Measurements from ENCODE around the gene HACL1.
"Not testable (repeated sequence)": the region's sequence is repeated elsewhere in the genome, so short reads cannot be mapped to it uniquely, and the experiment has no call there.

Gene HACL1

GRCh38 chr3:15581471-15582394 lies 19.6 kb downstream of the HACL1 start:
- no peak for DNase-seq

GRCh38 chr3:15579051-15579450 lies 22.3 kb downstream of the HACL1 start:
- no peak for DNase-seq

- DNase-seq, result peak in 13 of 56 donors; percentile 2 to 53 (median 19)
Measured at GRCh38 chr3:15578289-15578867, 23.0 kb downstream of the HACL1 start.

GRCh38 chr3:15576475-15576874 lies 24.9 kb downstream of the HACL1 start:
- no peak for DNase-seq

GRCh38 chr3:15575446-15575845 lies 25.9 kb downstream of the HACL1 start:
- DNase-seq, result no peak

- DNase-seq, result no peak
Measured at GRCh38 chr3:15572138-15572537, 29.2 kb downstream of the HACL1 start.

GRCh38 chr3:15563190-15563589 lies 38.2 kb downstream of the HACL1 start:
- no peak for DNase-seq

- no peak for DNase-seq
Measured at GRCh38 chr3:15562560-15562959, 38.8 kb downstream of the HACL1 start.

- no peak for DNase-seq
Measured at GRCh38 chr3:15558581-15558980, 42.8 kb downstream of the HACL1 start.

- peak in 4 of 56 donors; percentile 2 to 28 (median 12) for DNase-seq
Measured at GRCh38 chr3:15557511-15557946, 43.8 kb downstream of the HACL1 start.

- no peak for DNase-seq
Measured at GRCh38 chr3:15556512-15556911, 44.9 kb downstream of the HACL1 start.

- no peak for DNase-seq
Measured at GRCh38 chr3:15553749-15554148, 47.6 kb downstream of the HACL1 start.

GRCh38 chr3:15551902-15552301 lies 49.5 kb downstream of the HACL1 start:
- no peak for DNase-seq

- no peak for DNase-seq
Measured at GRCh38 chr3:15549846-15550245, 51.5 kb downstream of the HACL1 start.

- DNase-seq, result peak in 1 of 56 donors; percentile 22
Measured at GRCh38 chr3:15542614-15543013, 58.8 kb downstream of the HACL1 start.

GRCh38 chr3:15541371-15541770 lies 60.0 kb downstream of the HACL1 start:
- no peak for DNase-seq

GRCh38 chr3:15539066-15539465 lies 62.3 kb downstream of the HACL1 start:
- no peak for DNase-seq

- DNase-seq, result no peak
Measured at GRCh38 chr3:15538345-15538744, 63.0 kb downstream of the HACL1 start.

GRCh38 chr3:15536856-15537255 lies 64.5 kb downstream of the HACL1 start:
- no peak for DNase-seq

- peak in 16 of 56 donors; percentile 5 to 58 (median 24) for DNase-seq
Measured at GRCh38 chr3:15535732-15536131, 65.6 kb downstream of the HACL1 start.

- not testable (repeated sequence) for DNase-seq
Measured at GRCh38 chr3:15532614-15533013, 68.8 kb downstream of the HACL1 start.

GRCh38 chr3:15531346-15531745 lies 70.0 kb downstream of the HACL1 start:
- DNase-seq, result no peak

Data from nucleus accumbens (tissue), 56 donors.